GM23338 (cell line): ENCODE data around the gene CACNB4.

ENCODE experiments used
- CREB1 ChIP-seq: fragments of 250-450 bp; sonication (Bioruptor Pico); IDR thresholded peaks from 2 replicates; pipeline ENCODE4 v1.5.0; 2020; ENCODE audit warnings: low read depth, mild to moderate bottlenecking, moderate library complexity
- EZH2 ChIP-seq: fragments of 200-600 bp; sonication (generic); IDR thresholded peaks from one replicate; pipeline ENCODE4 v1.8.0; 2017; ENCODE audit warnings: antibody characterized with exemption, mild to moderate bottlenecking, low read depth; ENCODE audit not compliant: unreplicated experiment
- EZH2phosphoT487 ChIP-seq: fragments of 200-600 bp; sonication (generic); IDR thresholded peaks from one replicate; pipeline ENCODE4 v1.8.1; 2018; ENCODE audit warnings: antibody characterized with exemption; ENCODE audit not compliant: unreplicated experiment
- TF ChIP-seq, protein P1 (sequence below), 2 experiments: fragments of 200-600 bp in 1 of 2; sonication (generic) in 1 of 2; conservative IDR thresholded peaks; 2 replicates each; pipeline versions ENCODE4 v1.5.1 to v1.6.1; 2016 to 2017; ENCODE audit warnings: antibody characterized with exemption in 2 of 2, low read depth in 2 of 2, mild to moderate bottlenecking in 2 of 2, moderate library complexity in 1 of 2
- TF ChIP-seq, protein P2 (sequence below): IDR thresholded peaks from one replicate; pipeline ENCODE4 v1.6.1; 2018; ENCODE audit warnings: antibody characterized with exemption; ENCODE audit not compliant: unreplicated experiment

DNA sequence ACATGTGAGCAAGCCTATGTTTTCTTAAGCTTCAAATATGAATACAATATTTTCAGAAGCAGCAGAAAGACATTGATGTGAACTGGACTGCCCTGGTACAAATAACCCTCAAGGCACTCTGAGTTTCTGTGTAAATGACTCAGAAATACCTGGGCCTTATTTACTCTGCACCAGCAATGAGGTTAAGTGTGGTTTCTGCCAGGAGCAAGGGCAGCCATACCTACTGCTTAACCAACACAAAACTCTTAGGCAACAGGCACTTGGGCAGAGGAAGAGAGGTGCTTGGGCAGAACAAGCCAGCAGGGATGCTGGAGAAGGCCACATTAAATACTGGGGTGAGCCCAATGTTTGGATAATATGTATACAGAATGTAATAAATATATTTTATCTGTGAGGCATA is 241.2 kb downstream of the CACNB4 start:
- no peak for TF ChIP-seq CREB1 (CRISPR knock-in tag)
- TF ChIP-seq, protein P1, sequence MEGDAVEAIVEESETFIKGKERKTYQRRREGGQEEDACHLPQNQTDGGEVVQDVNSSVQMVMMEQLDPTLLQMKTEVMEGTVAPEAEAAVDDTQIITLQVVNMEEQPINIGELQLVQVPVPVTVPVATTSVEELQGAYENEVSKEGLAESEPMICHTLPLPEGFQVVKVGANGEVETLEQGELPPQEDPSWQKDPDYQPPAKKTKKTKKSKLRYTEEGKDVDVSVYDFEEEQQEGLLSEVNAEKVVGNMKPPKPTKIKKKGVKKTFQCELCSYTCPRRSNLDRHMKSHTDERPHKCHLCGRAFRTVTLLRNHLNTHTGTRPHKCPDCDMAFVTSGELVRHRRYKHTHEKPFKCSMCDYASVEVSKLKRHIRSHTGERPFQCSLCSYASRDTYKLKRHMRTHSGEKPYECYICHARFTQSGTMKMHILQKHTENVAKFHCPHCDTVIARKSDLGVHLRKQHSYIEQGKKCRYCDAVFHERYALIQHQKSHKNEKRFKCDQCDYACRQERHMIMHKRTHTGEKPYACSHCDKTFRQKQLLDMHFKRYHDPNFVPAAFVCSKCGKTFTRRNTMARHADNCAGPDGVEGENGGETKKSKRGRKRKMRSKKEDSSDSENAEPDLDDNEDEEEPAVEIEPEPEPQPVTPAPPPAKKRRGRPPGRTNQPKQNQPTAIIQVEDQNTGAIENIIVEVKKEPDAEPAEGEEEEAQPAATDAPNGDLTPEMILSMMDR (conservative IDR thresholded peaks at IDR 0.05; ENCODE audit: low read depth in 2 of 2) = no peak
- TF ChIP-seq, protein P2, sequence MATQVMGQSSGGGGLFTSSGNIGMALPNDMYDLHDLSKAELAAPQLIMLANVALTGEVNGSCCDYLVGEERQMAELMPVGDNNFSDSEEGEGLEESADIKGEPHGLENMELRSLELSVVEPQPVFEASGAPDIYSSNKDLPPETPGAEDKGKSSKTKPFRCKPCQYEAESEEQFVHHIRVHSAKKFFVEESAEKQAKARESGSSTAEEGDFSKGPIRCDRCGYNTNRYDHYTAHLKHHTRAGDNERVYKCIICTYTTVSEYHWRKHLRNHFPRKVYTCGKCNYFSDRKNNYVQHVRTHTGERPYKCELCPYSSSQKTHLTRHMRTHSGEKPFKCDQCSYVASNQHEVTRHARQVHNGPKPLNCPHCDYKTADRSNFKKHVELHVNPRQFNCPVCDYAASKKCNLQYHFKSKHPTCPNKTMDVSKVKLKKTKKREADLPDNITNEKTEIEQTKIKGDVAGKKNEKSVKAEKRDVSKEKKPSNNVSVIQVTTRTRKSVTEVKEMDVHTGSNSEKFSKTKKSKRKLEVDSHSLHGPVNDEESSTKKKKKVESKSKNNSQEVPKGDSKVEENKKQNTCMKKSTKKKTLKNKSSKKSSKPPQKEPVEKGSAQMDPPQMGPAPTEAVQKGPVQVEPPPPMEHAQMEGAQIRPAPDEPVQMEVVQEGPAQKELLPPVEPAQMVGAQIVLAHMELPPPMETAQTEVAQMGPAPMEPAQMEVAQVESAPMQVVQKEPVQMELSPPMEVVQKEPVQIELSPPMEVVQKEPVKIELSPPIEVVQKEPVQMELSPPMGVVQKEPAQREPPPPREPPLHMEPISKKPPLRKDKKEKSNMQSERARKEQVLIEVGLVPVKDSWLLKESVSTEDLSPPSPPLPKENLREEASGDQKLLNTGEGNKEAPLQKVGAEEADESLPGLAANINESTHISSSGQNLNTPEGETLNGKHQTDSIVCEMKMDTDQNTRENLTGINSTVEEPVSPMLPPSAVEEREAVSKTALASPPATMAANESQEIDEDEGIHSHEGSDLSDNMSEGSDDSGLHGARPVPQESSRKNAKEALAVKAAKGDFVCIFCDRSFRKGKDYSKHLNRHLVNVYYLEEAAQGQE = no peak
- no peak for TF ChIP-seq EZH2
- TF ChIP-seq EZH2phosphoT487 = no peak
